Stimulated activated naive CD8-positive, alpha-beta T cell treated with anti-CD3 and anti-CD28 coated beads, Interleukin-15, amount 100 ng/mL, for 72 hours (primary cell): ENCODE data around the gene GRM8.
"Not testable (repeated sequence)": the region's sequence is repeated elsewhere in the genome, so short reads cannot be mapped to it uniquely, and the experiment has no call there.

Experiments used
- ATAC-seq: fragments of 150-1000 bp; cut with Tn5 transposase; 2 replicates; pipeline ENCODE4 v1.10.0; 2021; ENCODE audit warnings: mild to moderate bottlenecking, moderate library complexity
- DNase-seq, 2 donors: peaks; one replicate each; pipeline ENCODE4 v3.0.0; 2021 to 2022
- H3K27ac Mint-ChIP-seq, 2 donors: one replicate each; pipeline ENCODE4 v1.8.0; 2022; ENCODE audit warnings: mild to moderate bottlenecking in 2 of 2, mixed read lengths in 2 of 2, moderate library complexity in 2 of 2
- H3K27me3 Mint-ChIP-seq: one replicate; pipeline ENCODE4 v1.8.0; 2022; ENCODE audit warnings: mixed read lengths
- H3K4me1 Mint-ChIP-seq: one replicate; pipeline ENCODE4 v1.8.0; 2022; ENCODE audit warnings: mild to moderate bottlenecking, mixed read lengths
- H3K4me3 Mint-ChIP-seq, 2 donors: one replicate each; pipeline ENCODE4 v1.8.0; 2022; ENCODE audit warnings: mild to moderate bottlenecking in 2 of 2, mixed read lengths in 2 of 2, moderate library complexity in 1 of 2
- H3K9me3 Mint-ChIP-seq, 2 donors: one replicate each; pipeline ENCODE4 v1.8.0; 2022; ENCODE audit warnings: mixed read lengths in 2 of 2

Gene GRM8

DNA sequence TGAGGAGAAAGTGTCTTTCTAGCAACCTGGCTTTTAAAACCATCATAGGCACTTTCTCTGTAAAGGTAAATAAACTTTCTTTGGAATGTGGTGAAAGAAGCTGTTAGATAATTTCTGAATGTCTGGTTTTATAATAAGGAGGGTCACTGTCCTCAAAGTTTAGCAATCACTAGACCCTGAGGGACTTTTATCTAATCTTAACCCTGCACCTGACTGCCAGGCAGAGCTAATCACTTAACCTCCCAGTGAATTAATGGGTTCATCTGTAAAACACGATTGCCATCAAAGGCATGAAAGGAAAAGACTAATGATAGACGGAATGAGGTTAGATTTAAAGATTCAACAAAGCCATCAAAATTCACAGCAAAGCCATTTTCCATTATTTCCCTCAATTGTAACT lies 553.8 kb downstream of the GRM8 start:
- no peak for ATAC-seq
- no peak overlapping the region for H3K4me3 Mint-ChIP-seq
- H3K9me3 Mint-ChIP-seq: no peaks in the 10 kb centered on the region
- H3K4me1 Mint-ChIP-seq: no peaks in the 10 kb centered on the region
- no peaks in the 10 kb centered on the region for H3K27me3 Mint-ChIP-seq
- DNase-seq: no peak
- H3K27ac Mint-ChIP-seq: no peak overlapping the region

DNA sequence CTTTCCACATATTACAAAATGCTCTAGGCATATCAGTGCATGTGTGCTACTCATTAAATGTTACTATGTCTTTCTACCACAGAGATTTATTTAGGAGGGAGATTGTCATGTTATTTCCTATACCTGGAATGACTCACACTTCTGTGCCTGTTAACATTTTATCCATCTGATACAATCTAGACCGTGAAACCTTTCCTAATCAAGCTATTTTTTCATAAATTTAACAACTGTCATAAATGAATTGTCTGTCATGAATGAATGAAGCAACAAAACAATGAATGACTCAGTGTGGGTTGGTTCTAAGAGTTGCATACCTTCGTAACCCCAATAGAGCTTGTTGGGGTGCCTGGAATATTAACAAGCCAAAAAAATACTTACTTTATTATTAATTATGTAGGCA lies 554.3 kb downstream of the GRM8 start:
- no peaks in the 10 kb centered on the region for H3K4me1 Mint-ChIP-seq
- no peak overlapping the region for H3K27ac Mint-ChIP-seq
- H3K9me3 Mint-ChIP-seq: no peaks in the 10 kb centered on the region
- ATAC-seq (no peak), DNase-seq (no peak)
- no peaks in the 10 kb centered on the region for H3K27me3 Mint-ChIP-seq
- H3K4me3 Mint-ChIP-seq: no peak overlapping the region

DNA sequence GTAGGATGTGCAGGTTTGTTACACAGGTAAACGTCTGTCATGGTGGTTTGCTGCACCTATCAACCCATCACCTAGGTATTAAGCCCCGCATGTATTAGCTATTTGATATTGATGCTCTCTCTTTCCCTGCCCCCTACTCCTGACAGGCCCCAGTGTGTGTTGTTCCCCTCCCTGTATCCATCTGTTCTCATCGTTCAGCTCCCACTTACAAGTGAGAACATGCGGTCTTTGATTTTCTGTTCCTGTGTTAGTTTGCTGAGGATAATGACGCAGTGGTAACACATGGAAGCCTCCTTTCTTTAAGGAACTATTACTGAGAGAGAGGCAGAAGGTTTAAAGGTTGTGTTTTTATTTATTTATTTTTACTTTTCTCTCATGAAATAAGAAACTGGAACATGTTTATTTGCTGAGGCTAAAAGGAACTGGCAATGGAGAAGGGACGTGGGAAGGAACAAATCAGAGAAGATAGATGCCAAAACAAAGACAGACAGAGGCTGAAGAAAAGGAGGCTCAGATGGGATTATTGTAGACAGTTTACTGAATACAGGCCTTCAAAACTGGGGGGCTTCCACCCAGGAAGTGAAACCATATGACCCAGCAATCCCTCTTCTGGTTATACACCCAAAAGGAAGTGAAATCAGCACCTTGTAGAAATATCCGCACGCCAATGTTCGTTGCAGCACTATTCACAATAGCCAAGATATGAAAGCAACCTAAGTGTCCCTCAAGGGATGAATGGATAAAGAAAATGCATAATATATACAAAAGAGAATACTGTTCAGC lies 556.3 kb downstream of the GRM8 start:
- Mint-ChIP-seq H3K27me3 (no peaks in the 10 kb centered on the region), H3K4me1 (no peaks in the 10 kb centered on the region), H3K27ac (no peak overlapping the region), H3K9me3 (no peaks in the 10 kb centered on the region), H3K4me3 (no peak overlapping the region)
- DNase-seq: no peak
- ATAC-seq: no peak

GRCh38 chr7:126690848-126691751 lies 561.6 kb downstream of the GRM8 start:
- no peak for ATAC-seq
- peaks cover 0 to 7% of the 10 kb centered on the region in 2 donors for H3K9me3 Mint-ChIP-seq
- no peaks in the 10 kb centered on the region for H3K27me3 Mint-ChIP-seq
- no peak overlapping the region for H3K4me3 Mint-ChIP-seq
- no peaks in the 10 kb centered on the region for H3K4me1 Mint-ChIP-seq
- no peak for DNase-seq
- no peak overlapping the region for H3K27ac Mint-ChIP-seq

- ATAC-seq: no peak
- Mint-ChIP-seq H3K27me3 (no peaks in the 10 kb centered on the region), H3K9me3 (peaks cover 0 to 7% of the 10 kb centered on the region in 2 donors)
Measured at GRCh38 chr7:126690104-126690503, 562.6 kb downstream of the GRM8 start.

DNA sequence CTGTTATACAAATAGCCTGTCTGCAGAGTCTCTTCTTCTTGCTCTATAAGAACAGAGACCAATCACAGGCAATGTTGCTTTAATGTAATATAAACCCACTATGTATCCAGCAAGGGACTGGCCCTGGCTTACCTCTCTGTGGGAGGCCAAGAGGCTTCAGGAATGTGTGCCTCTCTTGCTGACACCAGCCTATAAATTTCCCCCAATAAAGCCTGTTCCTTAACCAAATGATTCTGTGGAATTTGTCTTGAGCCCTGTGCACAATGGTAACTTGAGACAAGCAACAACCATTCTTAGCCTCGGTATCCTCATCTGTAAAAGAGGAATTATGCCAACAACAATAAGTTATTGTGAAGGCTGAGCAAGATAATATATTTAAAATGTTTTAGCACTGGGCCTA lies 563.7 kb downstream of the GRM8 start:
- DNase-seq (no peak), ATAC-seq (no peak)
- Mint-ChIP-seq H3K27ac (no peak overlapping the region), H3K4me3 (no peak overlapping the region), H3K27me3 (no peaks in the 10 kb centered on the region), H3K9me3 (peaks cover 0 to 7% of the 10 kb centered on the region in 2 donors), H3K4me1 (no peaks in the 10 kb centered on the region)

More at GRCh38 chr7:126690104-126690503, 562.6 kb downstream of the GRM8 start:
- H3K27ac Mint-ChIP-seq: no peak overlapping the region
- H3K4me1 Mint-ChIP-seq: no peaks in the 10 kb centered on the region
- no peak for DNase-seq
- no peak overlapping the region for H3K4me3 Mint-ChIP-seq

DNA sequence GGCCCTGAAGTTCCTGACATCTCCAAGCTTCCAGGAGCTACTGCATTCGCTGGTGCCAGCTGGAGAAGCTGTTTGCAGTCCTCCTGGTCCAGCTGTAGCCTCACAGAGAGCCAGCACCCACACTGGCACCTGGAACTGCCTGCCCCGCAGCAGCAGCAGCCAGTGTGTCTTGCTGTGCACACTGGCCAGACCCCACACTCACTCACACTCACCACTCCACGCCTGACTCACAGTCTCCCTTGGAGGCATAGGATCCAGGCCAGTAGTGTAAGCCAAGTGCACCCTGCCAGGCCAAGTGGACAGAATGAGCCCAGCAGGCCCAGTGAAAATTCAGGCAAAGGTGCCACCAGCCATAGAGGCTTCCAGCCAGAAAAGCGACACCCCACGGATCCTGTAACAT lies 566.3 kb downstream of the GRM8 start:
- no peak for ATAC-seq
- Mint-ChIP-seq H3K27ac (no peak overlapping the region), H3K4me3 (no peak overlapping the region), H3K4me1 (no peaks in the 10 kb centered on the region), H3K9me3 (peaks cover 0 to 7% of the 10 kb centered on the region in 2 donors), H3K27me3 (no peaks in the 10 kb centered on the region)
- no peak for DNase-seq

- no peak overlapping the region for H3K4me3 Mint-ChIP-seq
- H3K27ac Mint-ChIP-seq: no peak overlapping the region
- no peaks in the 10 kb centered on the region for H3K27me3 Mint-ChIP-seq
- H3K9me3 Mint-ChIP-seq: peaks cover 0 to 7% of the 10 kb centered on the region in 2 donors
- DNase-seq (no peak), ATAC-seq (peak; percentile 22)
- no peaks in the 10 kb centered on the region for H3K4me1 Mint-ChIP-seq
Measured at GRCh38 chr7:126685596-126685995, 567.1 kb downstream of the GRM8 start.

- peak; percentile 53 for ATAC-seq
- DNase-seq: no peak
- Mint-ChIP-seq H3K4me1 (no peaks in the 10 kb centered on the region), H3K27me3 (no peaks in the 10 kb centered on the region), H3K9me3 (peaks cover 0 to 4% of the 10 kb centered on the region in 2 donors), H3K27ac (no peak overlapping the region), H3K4me3 (no peak overlapping the region)
Measured at GRCh38 chr7:126685018-126685573, 567.6 kb downstream of the GRM8 start.

GRCh38 chr7:126682176-126682575 lies 570.6 kb downstream of the GRM8 start:
- Mint-ChIP-seq H3K27me3 (no peaks in the 10 kb centered on the region), H3K9me3 (no peaks in the 10 kb centered on the region), H3K4me3 (no peak overlapping the region), H3K4me1 (no peaks in the 10 kb centered on the region), H3K27ac (no peak overlapping the region)
- no peak for ATAC-seq
- DNase-seq: no peak

DNA sequence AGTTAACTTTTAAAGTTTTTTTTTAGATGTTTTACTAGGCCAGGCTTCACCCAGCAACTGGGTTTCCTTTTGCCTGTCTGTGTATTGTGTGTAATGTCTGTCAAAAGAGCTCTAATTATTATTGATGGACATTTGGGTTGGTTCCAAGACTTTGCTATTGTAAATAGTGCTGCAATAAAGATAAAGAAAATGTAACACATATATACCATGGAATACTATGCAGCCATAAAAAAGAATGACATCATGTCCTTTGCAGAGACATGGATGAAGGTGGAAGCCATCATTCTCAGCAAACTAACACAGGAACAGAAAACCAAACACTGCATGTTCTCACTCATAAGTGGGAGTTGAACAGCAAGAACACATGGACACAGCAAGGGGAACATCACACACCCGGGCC lies 584.0 kb downstream of the GRM8 start:
- H3K27me3 Mint-ChIP-seq, H3K4me1 Mint-ChIP-seq, DNase-seq, H3K9me3 Mint-ChIP-seq, ATAC-seq, H3K27ac Mint-ChIP-seq, H3K4me3 Mint-ChIP-seq: not testable (repeated sequence)

GRCh38 chr7:126668367-126668752 lies 584.4 kb downstream of the GRM8 start:
- ATAC-seq: no peak

GRCh38 chr7:126667742-126668366 lies 584.9 kb downstream of the GRM8 start:
- no peak overlapping the region for H3K4me3 Mint-ChIP-seq
- no peaks in the 10 kb centered on the region for H3K4me1 Mint-ChIP-seq
- H3K9me3 Mint-ChIP-seq: peaks cover 3 to 9% of the 10 kb centered on the region in 2 donors
- DNase-seq (no peak), ATAC-seq (no peak)
- H3K27ac Mint-ChIP-seq: no peak overlapping the region
- H3K27me3 Mint-ChIP-seq: no peaks in the 10 kb centered on the region

More at GRCh38 chr7:126668367-126668752, 584.4 kb downstream of the GRM8 start:
- peaks cover 3 to 9% of the 10 kb centered on the region in 2 donors for H3K9me3 Mint-ChIP-seq
- no peak overlapping the region for H3K27ac Mint-ChIP-seq
- no peaks in the 10 kb centered on the region for H3K4me1 Mint-ChIP-seq
- H3K4me3 Mint-ChIP-seq: no peak overlapping the region
- no peaks in the 10 kb centered on the region for H3K27me3 Mint-ChIP-seq
- DNase-seq: no peak

GRCh38 chr7:126662856-126663255 lies 589.9 kb downstream of the GRM8 start:
- DNase-seq: no peak
- Mint-ChIP-seq H3K9me3 (peaks cover under 1 to 3% of the 10 kb centered on the region in 2 donors), H3K27ac (no peak overlapping the region), H3K4me3 (no peak overlapping the region), H3K27me3 (no peaks in the 10 kb centered on the region), H3K4me1 (no peaks in the 10 kb centered on the region)
- no peak for ATAC-seq

- Mint-ChIP-seq H3K4me3 (no peak overlapping the region), H3K27ac (no peak overlapping the region), H3K4me1 (no peaks in the 10 kb centered on the region), H3K9me3 (peaks cover 0 to 5% of the 10 kb centered on the region in 2 donors), H3K27me3 (no peaks in the 10 kb centered on the region)
- DNase-seq: no peak
- ATAC-seq: no peak
Measured at GRCh38 chr7:126659124-126659523, 593.6 kb downstream of the GRM8 start.
